DMS53 treated with DMSO at 0.1 percent for 48 hours (cell line): Measurements from ENCODE around the gene AMY2B.
"Not testable (repeated sequence)": the region's sequence is repeated elsewhere in the genome, so short reads cannot be mapped to it uniquely, and the experiment has no call there.

Experiments used
- DNase-seq: peaks from one replicate; lab custom pipeline; 2025; ENCODE audit not compliant: unreplicated experiment; lab: John Stamatoyannopoulos, UW

AMY2B gene

GRCh38 chr1:103571289-103571688 is at the start of gene AMY2B:
TSS of gene AMY2B (plus strand) at chr1:103571589. CDS start at chr1:103571603, 14 bp downstream.
- DNase-seq: not testable (repeated sequence)

GRCh38 chr1:103523346-103523745 is 48.0 kb upstream of the AMY2B start:
- DNase-seq: no peak

GRCh38 chr1:103525114-103525606 is 46.2 kb upstream of the AMY2B start:
- peak; percentile 75 for DNase-seq

GRCh38 chr1:103525607-103526507 is 45.5 kb upstream of the AMY2B start, which contains the start of gene RNPC3:
TSS of gene RNPC3 (plus strand) at chr1:103525699. CDS start at chr1:103526071, 372 bp downstream.
- peak; percentile 98 for DNase-seq

- DNase-seq: no peak
Measured at GRCh38 chr1:103527331-103527730, 44.1 kb upstream of the AMY2B start.

- no peak for DNase-seq
Measured at GRCh38 chr1:103529746-103530145, 41.6 kb upstream of the AMY2B start.

- no peak for DNase-seq
Measured at GRCh38 chr1:103538226-103538625, 33.2 kb upstream of the AMY2B start.

GRCh38 chr1:103541431-103541830 is 30.0 kb upstream of the AMY2B start:
- DNase-seq: no peak

- DNase-seq: no peak
Measured at GRCh38 chr1:103546496-103546895, 24.9 kb upstream of the AMY2B start.

GRCh38 chr1:103547840-103548239 is 23.5 kb upstream of the AMY2B start:
- DNase-seq: no peak

- no peak for DNase-seq
Measured at GRCh38 chr1:103560427-103560826, 11.0 kb upstream of the AMY2B start.

- not testable (repeated sequence) for DNase-seq
Measured at GRCh38 chr1:103561124-103561523, 10.3 kb upstream of the AMY2B start.

GRCh38 chr1:103561643-103562395 is 9.6 kb upstream of the AMY2B start:
- DNase-seq: no peak

GRCh38 chr1:103563056-103563455 is 8.3 kb upstream of the AMY2B start:
- no peak for DNase-seq

GRCh38 chr1:103569493-103569892 is 1.9 kb upstream of the AMY2B start:
- no peak for DNase-seq

- DNase-seq: no peak
Measured at GRCh38 chr1:103576065-103576464, 4.7 kb downstream of the AMY2B start.

GRCh38 chr1:103576784-103577183 is 5.4 kb downstream of the AMY2B start:
- DNase-seq: not testable (repeated sequence)

- DNase-seq: no peak
Measured at GRCh38 chr1:103582464-103582863, 11.1 kb downstream of the AMY2B start.

- no peak for DNase-seq
Measured at GRCh38 chr1:103583887-103584286, 12.5 kb downstream of the AMY2B start.

GRCh38 chr1:103584537-103584936 is 13.1 kb downstream of the AMY2B start:
- no peak for DNase-seq

- not testable (repeated sequence) for DNase-seq
Measured at GRCh38 chr1:103602740-103603139, 31.4 kb downstream of the AMY2B start.

GRCh38 chr1:103616362-103616761 is 45.0 kb downstream of the AMY2B start:
- DNase-seq: no peak
